Colonic mucosa (tissue), 4 donors: ENCODE results near the gene TP53BP2. TPM values are rescaled to one million over a fixed set of nuclear protein-coding genes. Genes with fewer than 3 reads are reported as not detected.
A peak's percentile ranks its signal among the peaks of the same experiment; 100 is the strongest.

Experiments used
- DNase-seq: peaks from one replicate; pipeline ENCODE4 v3.0.0-alpha.2; 2020
- H3K27ac ChIP-seq: fragments of 200-600 bp; one replicate; pipeline ENCODE4 v1.8.0; 2021
- H3K27me3 ChIP-seq: fragments of 200-600 bp; one replicate; pipeline ENCODE4 v1.8.0; 2021
- H3K36me3 ChIP-seq: fragments of 200-600 bp; one replicate; pipeline ENCODE4 v1.8.0; 2021
- H3K4me1 ChIP-seq: fragments of 200-600 bp; one replicate; pipeline ENCODE4 v1.8.0; 2021; ENCODE audit warnings: mild to moderate bottlenecking
- H3K4me3 ChIP-seq: fragments of 200-600 bp; one replicate; pipeline ENCODE4 v1.8.0; 2021
- H3K9ac ChIP-seq, 2 donors: one replicate each; pipeline ENCODE4 v1.7.0; 2013; ENCODE audit warnings: control low read depth in 2 of 2, low read depth in 2 of 2, low read length in 2 of 2
- H3K9me3 ChIP-seq: fragments of 200-600 bp; one replicate; pipeline ENCODE4 v1.8.0; 2021
- intact Hi-C: fragments of 100-400 bp; cut with DNase I; formaldehyde crosslinking; loops from one replicate; pipeline ENCODE4 v1.14.1; 2022
- total RNA-seq, 2 donors: library from RNA; stranded (reverse); fragmentation: NEBNext Ultra II Directional in 1 of 2; extraction: Animal tissue kit (Norgen Biotek cat#: 25700) in 1 of 2; gene quantifications; one replicate each; pipeline ENCODE4 v1.2.1, GENCODE V29; 2021
- TF ChIP-seq, protein P1 (sequence below): fragments of 200-600 bp; IDR thresholded peaks from one replicate; pipeline ENCODE4 v1.8.0; 2022; ENCODE audit warnings: antibody characterized with exemption, mild to moderate bottlenecking
- donor health status: healthy.
- donor health status: DM: no; HTN: no; CAD: no.
- donor health status: DM: no; HTN: no; CAD: no.

The TP53BP2 gene
- total RNA-seq, 2 donors from 2014 or later = 28.8 to 39.6 TPM

- H3K9ac ChIP-seq = no peak overlapping the region
- no peaks in the 10 kb centered on the region for H3K4me1 ChIP-seq
- DNase-seq = peak; percentile 49
- H3K27me3 ChIP-seq = no peaks in the 10 kb centered on the region
- no peak overlapping the region for H3K4me3 ChIP-seq
- H3K27ac ChIP-seq = no peak overlapping the region
- H3K36me3 ChIP-seq = peaks cover 8% of the 10 kb centered on the region
- no peaks in the 10 kb centered on the region for H3K9me3 ChIP-seq
- intact Hi-C loops = no loop called here
- TF ChIP-seq, protein P1, sequence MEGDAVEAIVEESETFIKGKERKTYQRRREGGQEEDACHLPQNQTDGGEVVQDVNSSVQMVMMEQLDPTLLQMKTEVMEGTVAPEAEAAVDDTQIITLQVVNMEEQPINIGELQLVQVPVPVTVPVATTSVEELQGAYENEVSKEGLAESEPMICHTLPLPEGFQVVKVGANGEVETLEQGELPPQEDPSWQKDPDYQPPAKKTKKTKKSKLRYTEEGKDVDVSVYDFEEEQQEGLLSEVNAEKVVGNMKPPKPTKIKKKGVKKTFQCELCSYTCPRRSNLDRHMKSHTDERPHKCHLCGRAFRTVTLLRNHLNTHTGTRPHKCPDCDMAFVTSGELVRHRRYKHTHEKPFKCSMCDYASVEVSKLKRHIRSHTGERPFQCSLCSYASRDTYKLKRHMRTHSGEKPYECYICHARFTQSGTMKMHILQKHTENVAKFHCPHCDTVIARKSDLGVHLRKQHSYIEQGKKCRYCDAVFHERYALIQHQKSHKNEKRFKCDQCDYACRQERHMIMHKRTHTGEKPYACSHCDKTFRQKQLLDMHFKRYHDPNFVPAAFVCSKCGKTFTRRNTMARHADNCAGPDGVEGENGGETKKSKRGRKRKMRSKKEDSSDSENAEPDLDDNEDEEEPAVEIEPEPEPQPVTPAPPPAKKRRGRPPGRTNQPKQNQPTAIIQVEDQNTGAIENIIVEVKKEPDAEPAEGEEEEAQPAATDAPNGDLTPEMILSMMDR = no peak
Observed at GRCh38 chr1:223765036-223765718, 80.6 kb downstream of the TP53BP2 start.

DNA sequence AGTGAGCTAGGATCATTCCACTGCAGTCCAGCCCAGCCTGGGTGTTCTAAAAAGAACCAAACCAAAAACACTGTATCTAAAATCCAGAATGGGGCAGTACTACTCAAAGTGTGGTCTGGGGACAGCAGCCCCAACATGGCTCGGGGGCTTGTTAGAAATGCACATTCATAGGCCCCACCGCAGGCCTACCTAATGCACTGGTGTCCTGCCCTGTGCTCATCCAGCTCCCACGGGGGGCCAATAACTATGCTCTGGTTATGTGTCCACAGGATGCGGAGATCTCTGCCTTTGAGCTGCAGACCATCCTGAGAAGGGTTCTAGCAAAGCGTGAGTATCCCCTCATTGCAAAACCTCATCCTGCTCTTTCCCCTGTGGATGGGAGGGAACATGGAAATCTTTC lies 81.9 kb downstream of the TP53BP2 start:
- Histone ChIP-seq H3K9ac (no peak overlapping the region), H3K4me3 (no peak overlapping the region), H3K27me3 (no peaks in the 10 kb centered on the region), H3K4me1 (no peaks in the 10 kb centered on the region), H3K9me3 (no peaks in the 10 kb centered on the region), H3K36me3 (peaks cover 4% of the 10 kb centered on the region), H3K27ac (no peak overlapping the region)
- TF ChIP-seq, protein P1 = no peak
- intact Hi-C loops = no loop called here
- DNase-seq = no peak

DNA sequence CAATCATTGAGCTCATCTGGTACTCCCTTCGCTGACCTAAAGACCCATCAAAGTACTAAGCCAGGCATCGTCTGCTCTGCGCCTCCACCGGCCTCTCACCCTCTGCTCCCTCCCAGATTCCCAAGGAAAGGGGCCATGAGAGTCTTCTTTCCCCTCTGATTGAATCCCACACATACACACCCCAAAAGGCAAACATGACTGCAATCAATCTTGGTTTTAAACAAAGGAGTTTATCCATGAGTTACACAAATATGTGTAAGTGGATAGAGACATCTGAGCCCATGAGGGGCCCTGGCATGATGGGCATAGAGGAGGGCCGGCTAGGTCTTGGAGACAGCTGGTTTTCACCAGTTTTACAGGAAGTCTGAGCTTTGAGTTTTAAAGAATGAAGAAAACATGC lies 82.5 kb downstream of the TP53BP2 start:
- TF ChIP-seq, protein P1 = no peak
- H3K27ac ChIP-seq = no peak overlapping the region
- no peak overlapping the region for H3K9ac ChIP-seq
- no peak for DNase-seq
- H3K4me3 ChIP-seq = no peak overlapping the region
- no peaks in the 10 kb centered on the region for H3K27me3 ChIP-seq
- H3K4me1 ChIP-seq = no peaks in the 10 kb centered on the region
- intact Hi-C loops = no loop called here
- H3K9me3 ChIP-seq = no peaks in the 10 kb centered on the region
- H3K36me3 ChIP-seq = peaks cover 4% of the 10 kb centered on the region

DNA sequence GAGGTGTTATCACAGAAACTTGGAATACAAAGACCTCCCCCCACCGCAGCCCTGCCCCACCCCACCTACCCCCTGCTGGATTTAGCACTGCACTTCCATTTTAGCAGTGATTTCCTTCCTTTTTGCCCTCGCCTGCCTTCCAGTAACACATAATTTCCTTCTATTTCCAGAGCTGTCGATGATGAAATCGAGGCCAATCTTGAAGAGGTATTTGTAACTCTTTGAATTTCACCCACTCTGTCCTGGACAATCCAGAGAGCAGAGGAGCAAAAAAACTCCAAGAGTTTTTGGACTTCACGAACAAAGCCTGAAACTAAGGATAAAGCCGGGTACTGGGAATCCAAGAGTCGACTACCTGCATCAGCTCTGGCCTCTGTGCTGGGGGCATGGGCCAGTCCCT lies 84.3 kb downstream of the TP53BP2 start:
- H3K36me3 ChIP-seq = peaks cover 4% of the 10 kb centered on the region
- no peaks in the 10 kb centered on the region for H3K9me3 ChIP-seq
- no peaks in the 10 kb centered on the region for H3K27me3 ChIP-seq
- no peak overlapping the region for H3K9ac ChIP-seq
- intact Hi-C loops = no loop called here
- no peak overlapping the region for H3K27ac ChIP-seq
- TF ChIP-seq, protein P1 = no peak
- no peaks in the 10 kb centered on the region for H3K4me1 ChIP-seq
- DNase-seq = no peak
- H3K4me3 ChIP-seq = no peak overlapping the region

- Histone ChIP-seq H3K27me3 (no peaks in the 10 kb centered on the region), H3K27ac (no peak overlapping the region), H3K4me3 (no peak overlapping the region), H3K9me3 (no peaks in the 10 kb centered on the region), H3K36me3 (peaks cover 4% of the 10 kb centered on the region), H3K4me1 (no peaks in the 10 kb centered on the region), H3K9ac (no peak overlapping the region)
- intact Hi-C loops = no loop called here
- no peak for DNase-seq
- TF ChIP-seq, protein P1 = no peak
Observed at GRCh38 chr1:223760833-223761232, 84.9 kb downstream of the TP53BP2 start.
